ENCODE data around the gene NR2F1. TPM values are rescaled to one million over a fixed set of nuclear protein-coding genes. Genes with fewer than 3 reads are reported as not detected.

The NR2F1 gene
- total and polyA plus RNA-seq, 2 experiments from 2014 or later, result not detected

DNA sequence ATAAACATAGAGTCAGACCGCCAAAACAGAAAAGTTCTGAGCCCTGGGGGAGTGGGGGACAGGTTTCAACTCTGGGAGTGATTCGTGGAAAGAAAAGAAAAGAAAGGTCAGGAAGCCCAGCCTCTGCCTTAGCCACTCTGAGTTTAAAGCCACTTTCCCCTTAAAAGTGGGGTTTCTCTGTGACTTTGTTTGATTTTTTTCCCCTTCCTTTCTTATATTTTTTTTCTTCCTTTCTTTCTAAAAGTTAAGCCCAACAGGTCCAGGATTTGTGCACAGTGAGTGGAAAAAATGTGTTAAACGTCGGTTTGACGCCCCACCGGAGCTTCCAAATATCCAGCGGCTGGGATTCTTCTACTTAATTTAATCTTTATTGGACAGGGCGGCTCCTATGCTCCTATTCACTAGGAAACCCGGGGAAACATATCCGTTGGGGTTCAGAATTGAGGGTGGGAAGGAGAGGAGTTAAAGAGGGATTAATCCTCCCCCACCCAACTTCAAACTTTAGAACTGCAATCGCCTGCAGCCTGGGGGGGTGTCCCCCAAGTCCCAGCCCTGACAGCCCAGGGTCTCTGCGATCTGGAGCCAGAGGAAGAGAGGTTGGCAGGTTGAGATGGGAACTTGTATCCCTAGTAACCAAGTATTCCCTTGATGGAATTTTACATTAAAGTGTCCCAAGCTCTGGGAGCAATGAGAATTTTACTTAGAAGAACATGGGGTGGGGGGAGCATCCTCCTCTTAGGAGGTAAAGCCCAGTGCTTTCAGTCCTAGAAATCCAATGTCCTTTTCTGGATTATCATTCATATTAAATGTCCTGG, 8.3 kb upstream of the NR2F1 start:
- peak; percentile 18 for DNase-seq (ENCODE audit: low spot score)
- Histone ChIP-seq H3K79me2 (replicated peaks; ENCODE audit: insufficient read depth) (no peaks in the 10 kb centered on the region), H3K27ac (ENCODE audit: low read depth) (no peak overlapping the region), H3K4me3 (no peak overlapping the region), H2AFZ (no peak overlapping the region), H3K4me2 (0 out of 2 replicates have a peak overlapping the region, but pooled peaks have one; percentile 12), H3K36me3 (ENCODE audit: insufficient read depth) (no peaks in the 10 kb centered on the region), H3K27me3 (ENCODE audit: insufficient read depth) (peaks cover 100% of the 10 kb centered on the region), H3F3A (replicated peaks; ENCODE audit: low read depth) (peaks cover 55% of the 10 kb centered on the region), H4K20me1 (replicated peaks; ENCODE audit: insufficient read depth) (peaks cover 52% of the 10 kb centered on the region), H3K9me2 (ENCODE audit: insufficient read depth) (no peaks in the 10 kb centered on the region), H3K4me1 (ENCODE audit: insufficient read depth) (peaks cover 81% of the 10 kb centered on the region)
- Mint-ChIP-seq H3K4me3 (no peak overlapping the region), H3K27ac (no peak overlapping the region), H3K4me1 (peaks cover 50% of the 10 kb centered on the region), H3K9me3 (peaks cover 2% of the 10 kb centered on the region; the same call in 1 of the 3 replicates), H3K36me3 (ENCODE audit: low read depth) (no peaks in the 10 kb centered on the region; the same call in 2 of the 3 replicates), H3K27me3 (ENCODE audit: insufficient read depth, low read depth, poor library complexity) (peaks cover 6% of the 10 kb centered on the region)
- no peak for ATAC-seq
- TF ChIP-seq CREB1 (CRISPR knock-in tag; IDR thresholded peaks at IDR 0.05; ENCODE audit: low read depth) (no peak), EZH2phosphoT487 (IDR thresholded peaks at IDR 0.05; ENCODE audit: unreplicated experiment) (no peak), EZH2 (IDR thresholded peaks at IDR 0.05; ENCODE audit: low read depth, unreplicated experiment) (peak; percentile 70), ZNF331 (CRISPR knock-in tag; IDR thresholded peaks at IDR 0.05; ENCODE audit: low read depth) (no peak), ZNF114 (CRISPR knock-in tag; IDR thresholded peaks at IDR 0.05) (no peak)
- TF ChIP-seq, protein P1, sequence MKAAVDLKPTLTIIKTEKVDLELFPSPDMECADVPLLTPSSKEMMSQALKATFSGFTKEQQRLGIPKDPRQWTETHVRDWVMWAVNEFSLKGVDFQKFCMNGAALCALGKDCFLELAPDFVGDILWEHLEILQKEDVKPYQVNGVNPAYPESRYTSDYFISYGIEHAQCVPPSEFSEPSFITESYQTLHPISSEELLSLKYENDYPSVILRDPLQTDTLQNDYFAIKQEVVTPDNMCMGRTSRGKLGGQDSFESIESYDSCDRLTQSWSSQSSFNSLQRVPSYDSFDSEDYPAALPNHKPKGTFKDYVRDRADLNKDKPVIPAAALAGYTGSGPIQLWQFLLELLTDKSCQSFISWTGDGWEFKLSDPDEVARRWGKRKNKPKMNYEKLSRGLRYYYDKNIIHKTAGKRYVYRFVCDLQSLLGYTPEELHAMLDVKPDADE (IDR thresholded peaks at IDR 0.05), result no peak

DNA sequence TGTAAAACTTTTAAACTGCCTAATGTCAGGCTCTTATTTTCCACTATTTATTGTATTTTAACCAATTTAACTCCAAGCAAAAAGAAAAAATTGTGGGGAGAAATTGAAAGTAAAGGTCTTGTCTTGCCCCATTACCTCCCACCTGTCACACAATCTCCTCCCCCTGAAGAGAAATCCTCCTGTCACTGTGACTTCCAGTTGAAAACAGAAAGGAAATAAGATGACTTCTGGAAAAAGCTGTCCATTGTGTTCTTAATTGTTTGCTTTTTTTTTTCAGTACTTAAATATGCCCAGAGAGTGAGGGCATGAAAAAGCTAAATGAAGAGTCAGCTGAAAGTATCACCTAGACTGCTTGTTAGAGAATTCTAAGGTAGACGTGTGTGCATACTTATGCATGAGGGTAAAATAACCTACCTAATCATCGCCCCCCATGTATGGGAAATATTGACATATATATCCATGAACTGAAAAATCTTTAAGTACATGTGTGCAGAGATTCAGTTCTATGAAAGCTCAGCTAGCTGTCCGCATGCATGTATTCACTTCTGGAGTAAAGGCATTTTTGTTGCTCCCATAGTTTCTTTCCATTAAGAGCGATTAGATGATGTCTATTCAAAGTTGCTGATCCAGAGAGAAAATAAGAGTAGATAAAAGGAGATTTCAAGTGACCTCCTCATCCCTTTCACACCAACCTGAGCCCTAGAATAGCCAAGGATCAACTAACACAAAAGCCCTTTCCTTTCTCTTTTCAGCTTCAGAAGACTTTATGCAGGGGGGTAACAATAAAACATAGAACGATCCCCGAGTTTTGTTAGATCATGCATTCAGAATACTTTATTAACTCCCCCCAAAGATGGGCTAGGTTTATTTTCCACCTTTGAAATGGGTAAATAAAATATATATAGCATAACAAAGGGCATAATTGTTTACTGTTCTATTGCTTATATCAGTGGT, 7.3 kb upstream of the NR2F1 start:
- TF ChIP-seq CREB1 (CRISPR knock-in tag; IDR thresholded peaks at IDR 0.05; ENCODE audit: low read depth) (no peak), JUNB (IDR thresholded peaks at IDR 0.05; ENCODE audit: unreplicated experiment) (no peak), EZH2 (IDR thresholded peaks at IDR 0.05; ENCODE audit: low read depth, unreplicated experiment) (peak; percentile 63)
- no peaks in the 10 kb centered on the region; the same call in 2 of the 3 replicates for H3K36me3 Mint-ChIP-seq (ENCODE audit: low read depth)

More for the DNA sequence above, 7.3 kb upstream of the NR2F1 start:
- Histone ChIP-seq H3K9me2 (ENCODE audit: insufficient read depth) (no peaks in the 10 kb centered on the region), H4K20me1 (replicated peaks; ENCODE audit: insufficient read depth) (peaks cover 52% of the 10 kb centered on the region), H3K27ac (ENCODE audit: low read depth) (no peak overlapping the region), H3K4me1 (ENCODE audit: insufficient read depth) (peaks cover 86% of the 10 kb centered on the region), H3F3A (replicated peaks; ENCODE audit: low read depth) (peaks cover 50% of the 10 kb centered on the region), H3K4me2 (no peak overlapping the region), H2AFZ (no peak overlapping the region), H3K27me3 (ENCODE audit: insufficient read depth) (peaks cover 100% of the 10 kb centered on the region), H3K79me2 (replicated peaks; ENCODE audit: insufficient read depth) (no peaks in the 10 kb centered on the region), H3K4me3 (no peak overlapping the region), H3K36me3 (ENCODE audit: insufficient read depth) (no peaks in the 10 kb centered on the region)
- Mint-ChIP-seq H3K4me1 (peaks cover 52% of the 10 kb centered on the region), H3K27ac (no peak overlapping the region), H3K4me3 (no peak overlapping the region), H3K9me3 (peaks cover 2% of the 10 kb centered on the region; the same call in 2 of the 3 replicates), H3K27me3 (ENCODE audit: insufficient read depth, low read depth, poor library complexity) (no peaks in the 10 kb centered on the region)
- no peak for DNase-seq (ENCODE audit: low spot score)
- no peak for ATAC-seq
